H9 (cell line): ENCODE data around the gene CCDC148. TPM values are rescaled to one million over a fixed set of nuclear protein-coding genes. Genes with fewer than 3 reads are reported as not detected.

Source experiments
- DNase-seq: peaks from one replicate; pipeline ENCODE4 v3.0.0-alpha.2; 2017
- H2AFZ ChIP-seq: one replicate; pipeline ENCODE4 v1.6.1; 2013; ENCODE audit warnings: mild to moderate bottlenecking, low read length, control low read depth, moderate library complexity
- H2AK5ac ChIP-seq: 2 replicates; pipeline ENCODE4 v1.6.1; 2013; ENCODE audit warnings: low read length, control low read depth, mixed read lengths; ENCODE audit not compliant: insufficient read length
- H2BK120ac ChIP-seq: one replicate; pipeline ENCODE4 v1.6.1; 2013; ENCODE audit warnings: low read depth, mild to moderate bottlenecking, low read length, control low read depth, inconsistent platforms; ENCODE audit not compliant: poor library complexity, severe bottlenecking
- H2BK12ac ChIP-seq: 2 replicates; pipeline ENCODE4 v1.6.1; 2013; ENCODE audit warnings: low read length, control low read depth, mixed read lengths, low read depth; ENCODE audit not compliant: insufficient read length
- H2BK15ac ChIP-seq: 2 replicates; pipeline ENCODE4 v1.6.1; 2013; ENCODE audit warnings: low read depth, low read length, control low read depth
- H2BK20ac ChIP-seq: one replicate; pipeline ENCODE4 v1.6.1; 2013; ENCODE audit warnings: low read depth, mild to moderate bottlenecking, low read length, control low read depth, inconsistent platforms; ENCODE audit not compliant: poor library complexity, severe bottlenecking
- H2BK5ac ChIP-seq: 2 replicates; pipeline ENCODE4 v1.6.1; 2013; ENCODE audit warnings: low read length, control low read depth, mixed read lengths; ENCODE audit not compliant: insufficient read length
- H3K14ac ChIP-seq: 2 replicates; pipeline ENCODE4 v1.6.1; 2013; ENCODE audit warnings: low read length, control low read depth; ENCODE audit not compliant: insufficient read depth
- H3K18ac ChIP-seq: 2 replicates; pipeline ENCODE4 v1.6.1; 2013; ENCODE audit warnings: low read depth, mild to moderate bottlenecking, mixed read lengths, low read length, control low read depth; ENCODE audit not compliant: insufficient read length
- H3K23ac ChIP-seq: 2 replicates; pipeline ENCODE4 v1.6.1; 2013; ENCODE audit warnings: low read length, control low read depth, mixed read lengths, low read depth; ENCODE audit not compliant: insufficient read length
- H3K23me2 ChIP-seq: 2 replicates; pipeline ENCODE4 v1.6.1; 2013; ENCODE audit warnings: low read depth, mild to moderate bottlenecking, mixed read lengths, low read length, control low read depth; ENCODE audit not compliant: insufficient read length, poor library complexity, severe bottlenecking
- H3K27ac ChIP-seq: 2 replicates; pipeline ENCODE4 v1.5.1; 2013; ENCODE audit warnings: low read length, control low read depth, mixed read lengths, low read depth; ENCODE audit not compliant: insufficient read length
- H3K27me3 ChIP-seq: 2 replicates; pipeline ENCODE4 v1.6.1; 2013; ENCODE audit warnings: low read length, control low read depth, inconsistent platforms; ENCODE audit not compliant: insufficient read depth
- H3K4ac ChIP-seq: 2 replicates; pipeline ENCODE4 v1.6.1; 2013; ENCODE audit warnings: low read depth, mild to moderate bottlenecking, control low read depth, inconsistent platforms, low read length, moderate library complexity
- H3K4me1 ChIP-seq: 2 replicates; pipeline ENCODE4 v1.6.1; 2013; ENCODE audit warnings: low read length, control low read depth, inconsistent platforms; ENCODE audit not compliant: insufficient read depth
- H3K4me2 ChIP-seq: 2 replicates; pipeline ENCODE4 v1.6.1; 2013; ENCODE audit warnings: low read length, control low read depth, mixed read lengths; ENCODE audit not compliant: insufficient read length, insufficient read depth
- H3K56ac ChIP-seq: 2 replicates; pipeline ENCODE4 v1.6.1; 2013; ENCODE audit warnings: low read depth, mild to moderate bottlenecking, mixed read lengths, low read length, control low read depth; ENCODE audit not compliant: insufficient read length
- H3K79me1 ChIP-seq: 2 replicates; pipeline ENCODE4 v1.6.1; 2013; ENCODE audit warnings: low read depth, mild to moderate bottlenecking, moderate library complexity, low read length, control low read depth, inconsistent platforms; ENCODE audit not compliant: insufficient read depth, poor library complexity, severe bottlenecking
- H3K79me2 ChIP-seq: 2 replicates; pipeline ENCODE4 v1.6.1; 2013; ENCODE audit warnings: low read length, control low read depth, inconsistent platforms; ENCODE audit not compliant: insufficient read depth
- H3K9ac ChIP-seq: 2 replicates; pipeline ENCODE4 v1.6.1; 2013; ENCODE audit warnings: low read length, control low read depth, mixed read lengths; ENCODE audit not compliant: insufficient read length; ENCODE audit errors: extremely low read depth
- H3K9me3 ChIP-seq: one replicate; pipeline ENCODE4 v1.6.1; 2013; ENCODE audit warnings: low read depth, low read length, inconsistent platforms; ENCODE audit not compliant: control insufficient read depth
- H3T11ph ChIP-seq: one replicate; pipeline ENCODE4 v1.6.1; 2013; ENCODE audit warnings: mild to moderate bottlenecking, low read length, control low read depth, inconsistent platforms
- H4K20me1 ChIP-seq: one replicate; pipeline ENCODE4 v1.6.1; 2013; ENCODE audit not compliant: control insufficient read depth, insufficient read length, insufficient read depth
- H4K5ac ChIP-seq: 2 replicates; pipeline ENCODE4 v1.6.1; 2013; ENCODE audit warnings: low read depth, mild to moderate bottlenecking, mixed read lengths, low read length, control low read depth; ENCODE audit not compliant: insufficient read length
- H4K8ac ChIP-seq: replicated peaks from 2 replicates; pipeline ENCODE4 v1.6.1; 2013; ENCODE audit warnings: low read length, control low read depth, mixed read lengths, low read depth; ENCODE audit not compliant: insufficient read length
- H4K91ac ChIP-seq: 2 replicates; pipeline ENCODE4 v1.6.1; 2013; ENCODE audit warnings: low read depth, mild to moderate bottlenecking, moderate library complexity, mixed read lengths, low read length, control low read depth; ENCODE audit not compliant: insufficient read length
- H3K27ac Mint-ChIP-seq, 3 experiments: 2 replicates in 2 of 3; 3 replicates in 1 of 3; pipeline ENCODE4 v1.8.0; 2020 to 2021; ENCODE audit warnings: mixed read lengths in 3 of 3, mild to moderate bottlenecking in 1 of 3, moderate library complexity in 1 of 3
- H3K27me3 Mint-ChIP-seq: 2 replicates; pipeline ENCODE4 v1.8.0; 2021; ENCODE audit warnings: low read depth, mild to moderate bottlenecking, moderate library complexity, mixed read lengths
- H3K36me3 Mint-ChIP-seq, 3 experiments: 2 replicates in 2 of 3; 3 replicates in 1 of 3; pipeline ENCODE4 v1.8.0; 2020 to 2021; ENCODE audit warnings: low read depth in 3 of 3, mixed read lengths in 3 of 3; ENCODE audit not compliant: insufficient read depth in 1 of 3
- H3K4me1 Mint-ChIP-seq, 2 experiments: 2 replicates each; pipeline ENCODE4 v1.8.0; 2020; ENCODE audit warnings: mixed read lengths in 2 of 2
- H3K4me3 Mint-ChIP-seq, 2 experiments: 2 replicates in 1 of 2; 3 replicates in 1 of 2; pipeline ENCODE4 v1.8.0; 2020 to 2021; ENCODE audit warnings: mild to moderate bottlenecking in 2 of 2, mixed read lengths in 2 of 2, moderate library complexity in 1 of 2
- H3K9me3 Mint-ChIP-seq, 2 experiments: 2 replicates in 1 of 2; 3 replicates in 1 of 2; pipeline ENCODE4 v1.8.0; 2020; ENCODE audit warnings: mild to moderate bottlenecking in 2 of 2, mixed read lengths in 2 of 2, moderate library complexity in 1 of 2
- CTCF ChIP-seq: fragments of 200-600 bp; sonication (generic); conservative IDR thresholded peaks from 3 replicates; pipeline ENCODE4 v1.8.0; 2021; ENCODE audit warnings: antibody characterized with exemption, mild to moderate bottlenecking
- WGBS: extraction: QIAGEN DNeasy Blood & Tissue Kit; methylation state at CpG from one replicate; pipeline ENCODE4 v1.1.7; 2013; ENCODE audit warnings: missing lambda C conversion rate, low lambda C conversion rate, mixed read lengths; ENCODE audit not compliant: insufficient read length; ENCODE audit errors: extremely low coverage; 5-methylcytosine and 5-hydroxymethylcytosine counted together
- total RNA-seq: library from RNA; stranded (reverse); gene quantifications from 2 replicates; pipeline ENCODE4 v1.2.1, GENCODE V29; 2021

Gene CCDC148
- total RNA-seq, 1 experiment from 2014 or later: 1.5 TPM

- no peak for DNase-seq
- Histone ChIP-seq H4K20me1 (no peaks in the 10 kb centered on the region), H2BK5ac (no peak overlapping the region), H2BK15ac (no peak overlapping the region), H4K5ac (no peak overlapping the region), H3K79me1 (peaks cover 6% of the 10 kb centered on the region), H4K8ac (no peak overlapping the region), H3K27me3 (no peaks in the 10 kb centered on the region), H2AFZ (no peak overlapping the region), H3K14ac (no peak overlapping the region), H2BK20ac (no peak overlapping the region), H3K56ac (no peak overlapping the region), H3K9me3 (no peaks in the 10 kb centered on the region), H3K27ac (no peak overlapping the region), H3K9ac (no peak overlapping the region), H3K4me1 (no peaks in the 10 kb centered on the region; the same call in 1 of the 2 replicates), H3K4ac (no peak overlapping the region), H2BK12ac (no peak overlapping the region), H2AK5ac (no peak overlapping the region), H3K23ac (no peak overlapping the region), H4K91ac (no peak overlapping the region), H3K4me2 (no peak overlapping the region), H3T11ph (no peak overlapping the region), H3K79me2 (peaks cover 13% of the 10 kb centered on the region; the same call in 1 of the 2 replicates), H3K18ac (no peak overlapping the region), H2BK120ac (no peak overlapping the region), H3K23me2 (no peaks in the 10 kb centered on the region)
- Mint-ChIP-seq H3K27me3 (no peaks in the 10 kb centered on the region), H3K36me3 (peaks cover 0 to 7% (median 5%) of the 10 kb centered on the region in 3 experiments; a peak in 4 of 7 replicates), H3K4me3 (no peak overlapping the region), H3K27ac (no peak overlapping the region), H3K9me3 (peaks cover 0 to 3% of the 10 kb centered on the region in 2 experiments; a peak in 1 of 5 replicates), H3K4me1 (peaks cover 8 to 29% of the 10 kb centered on the region in 2 experiments)
- no CpG with 5 or more reads among the region's 1 CpG for WGBS
- no peak for TF ChIP-seq CTCF
These were observed 24.6 kb upstream of the CCDC148 start for GRCh38 chr2:158481116-158481515.
